ENCODE data around the gene STARD5. TPM values are rescaled to one million over a fixed set of nuclear protein-coding genes. Genes with fewer than 3 reads are reported as not detected.

The STARD5 gene
- total RNA-seq, 2 experiments from 2014 or later = 6.5 to 20.3 TPM

GRCh38 chr15:81311752-81312464 lies 12.0 kb downstream of the STARD5 start:
- no peak for TF ChIP-seq CTCF (conservative IDR thresholded peaks at IDR 0.05; ENCODE audit: low read length)
- TF ChIP-seq EZH2phosphoT487 (IDR thresholded peaks at IDR 0.05; ENCODE audit: borderline replicate concordance, low read depth, low read length) = no peak
- H3K79me2 ChIP-seq (ENCODE audit: insufficient read depth, low read depth, low read length) = no peaks in the 10 kb centered on the region
- H4K20me1 ChIP-seq (ENCODE audit: insufficient read depth, low read length) = peaks cover 6% of the 10 kb centered on the region; the same call in 1 of the 2 replicates
- H3K4me3 ChIP-seq (ENCODE audit: low read depth, low read length, poor library complexity, severe bottlenecking) = no peak overlapping the region
- H3K9me2 ChIP-seq (ENCODE audit: insufficient read depth, low read length) = no peaks in the 10 kb centered on the region
- H2AFZ ChIP-seq (ENCODE audit: low read length) = no peak overlapping the region
- peak overlapping the region; percentile 41 for H3K27ac ChIP-seq (ENCODE audit: low read depth, low read length, poor library complexity, severe bottlenecking)
- H3K9me3 ChIP-seq (ENCODE audit: low read length) = no peaks in the 10 kb centered on the region
- peak overlapping the region; percentile 34 for H3K4me2 ChIP-seq (ENCODE audit: low read length)
- intact Hi-C loops (cut with micrococcal nuclease; ENCODE audit: unreplicated experiment) = no loop called here
- DNase-seq (ENCODE audit: low spot score) = peak; percentile 60
- peaks cover 52% of the 10 kb centered on the region for H3K4me1 ChIP-seq (ENCODE audit: insufficient read depth, low read length, poor library complexity, severe bottlenecking)
- ChIA-PET CTCF (ENCODE audit: unreplicated experiment) (interaction anchor here (0.9 to 1.4 kb wide), 2 partner anchors 13 to 18 kb away, joined by 3 to 4 read pairs; no protein-coding TSS in a partner anchor), POLR2A (interaction anchor here (0.8 to 2.3 kb wide), 6 partner anchors 10 to 20 kb away, joined by 3 to 12 read pairs (median 4); partner anchors contain the start of gene STARD5)
- peaks cover 82% of the 10 kb centered on the region for H3K36me3 ChIP-seq (ENCODE audit: insufficient read depth, low read length)
- BruUV-seq (replicated peaks) = TSS peak; percentile 16

- no TSS peak for BruUV-seq (replicated peaks)
- H4K20me1 ChIP-seq (ENCODE audit: insufficient read depth, low read length) = peaks cover 6% of the 10 kb centered on the region; the same call in 1 of the 2 replicates
- H3K4me1 ChIP-seq (ENCODE audit: insufficient read depth, low read length, poor library complexity, severe bottlenecking) = peaks cover 37% of the 10 kb centered on the region
- no peak for TF ChIP-seq EZH2phosphoT487 (IDR thresholded peaks at IDR 0.05; ENCODE audit: borderline replicate concordance, low read depth, low read length)
- no peak for TF ChIP-seq CTCF (conservative IDR thresholded peaks at IDR 0.05; ENCODE audit: low read length)
- intact Hi-C loops (cut with micrococcal nuclease; ENCODE audit: unreplicated experiment) = no loop called here
- H3K9me3 ChIP-seq (ENCODE audit: low read length) = no peaks in the 10 kb centered on the region
- peaks cover 4% of the 10 kb centered on the region; the same call in 1 of the 2 replicates for H3K79me2 ChIP-seq (ENCODE audit: insufficient read depth, low read depth, low read length)
- CTCF ChIA-PET (ENCODE audit: unreplicated experiment) = interaction anchor here (0.9 to 1.4 kb wide), 2 partner anchors 11 to 14 kb away, joined by 3 to 4 read pairs; no protein-coding TSS in a partner anchor
- POLR2A ChIA-PET = interaction anchor here (1.7 to 2.3 kb wide), 2 partner anchors 9 to 14 kb away, joined by 6 to 12 read pairs; no protein-coding TSS in a partner anchor
- no peak overlapping the region for H3K4me3 ChIP-seq (ENCODE audit: low read depth, low read length, poor library complexity, severe bottlenecking)
- no peak overlapping the region for H3K4me2 ChIP-seq (ENCODE audit: low read length)
- H3K27ac ChIP-seq (ENCODE audit: low read depth, low read length, poor library complexity, severe bottlenecking) = no peak overlapping the region
- peaks cover 83% of the 10 kb centered on the region for H3K36me3 ChIP-seq (ENCODE audit: insufficient read depth, low read length)
- no peak overlapping the region for H2AFZ ChIP-seq (ENCODE audit: low read length)
- no peak for DNase-seq (ENCODE audit: low spot score)
- no peaks in the 10 kb centered on the region for H3K9me2 ChIP-seq (ENCODE audit: insufficient read depth, low read length)
Observed at GRCh38 chr15:81310480-81310879, 13.5 kb downstream of the STARD5 start.
